Stimulated activated naive CD8-positive, alpha-beta T cell treated with anti-CD3 and anti-CD28 coated beads, Interleukin-15, amount 100 ng/mL, for 72 hours (primary cell): ENCODE data around the gene SRI.

Experiments used
- ATAC-seq: fragments of 150-1000 bp; cut with Tn5 transposase; 2 replicates; pipeline ENCODE4 v1.10.0; 2021; ENCODE audit warnings: mild to moderate bottlenecking, moderate library complexity
- DNase-seq, 2 donors: peaks; one replicate each; pipeline ENCODE4 v3.0.0; 2021 to 2022
- H3K27ac Mint-ChIP-seq, 2 donors: one replicate each; pipeline ENCODE4 v1.8.0; 2022; ENCODE audit warnings: mild to moderate bottlenecking in 2 of 2, mixed read lengths in 2 of 2, moderate library complexity in 2 of 2
- H3K27me3 Mint-ChIP-seq: one replicate; pipeline ENCODE4 v1.8.0; 2022; ENCODE audit warnings: mixed read lengths
- H3K4me1 Mint-ChIP-seq: one replicate; pipeline ENCODE4 v1.8.0; 2022; ENCODE audit warnings: mild to moderate bottlenecking, mixed read lengths
- H3K4me3 Mint-ChIP-seq, 2 donors: one replicate each; pipeline ENCODE4 v1.8.0; 2022; ENCODE audit warnings: mild to moderate bottlenecking in 2 of 2, mixed read lengths in 2 of 2, moderate library complexity in 1 of 2
- H3K9me3 Mint-ChIP-seq, 2 donors: one replicate each; pipeline ENCODE4 v1.8.0; 2022; ENCODE audit warnings: mixed read lengths in 2 of 2

Gene SRI

DNA sequence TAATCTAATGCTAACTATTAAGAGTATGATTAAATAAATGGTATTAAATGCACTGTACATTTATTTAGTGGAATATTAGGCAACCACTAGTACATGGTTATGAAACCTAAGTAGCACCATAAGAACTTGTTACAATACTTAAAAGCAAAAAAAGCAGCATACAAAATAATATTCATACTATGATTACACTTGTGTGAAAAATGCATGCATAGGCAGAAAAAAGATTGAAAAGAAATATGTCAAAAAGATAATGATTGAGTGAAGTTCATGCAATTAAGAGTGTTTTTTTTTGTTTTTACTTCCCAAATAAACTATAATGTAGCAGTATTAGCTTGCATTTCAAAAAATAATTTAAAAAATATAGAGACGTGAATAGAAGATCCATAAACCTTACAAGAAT is 20.0 kb upstream of the SRI start:
- Mint-ChIP-seq H3K4me1 (no peaks in the 10 kb centered on the region), H3K4me3 (no peak overlapping the region), H3K27me3 (peaks cover 20% of the 10 kb centered on the region), H3K9me3 (no peaks in the 10 kb centered on the region), H3K27ac (no peak overlapping the region)
- no peak for DNase-seq
- no peak for ATAC-seq

DNA sequence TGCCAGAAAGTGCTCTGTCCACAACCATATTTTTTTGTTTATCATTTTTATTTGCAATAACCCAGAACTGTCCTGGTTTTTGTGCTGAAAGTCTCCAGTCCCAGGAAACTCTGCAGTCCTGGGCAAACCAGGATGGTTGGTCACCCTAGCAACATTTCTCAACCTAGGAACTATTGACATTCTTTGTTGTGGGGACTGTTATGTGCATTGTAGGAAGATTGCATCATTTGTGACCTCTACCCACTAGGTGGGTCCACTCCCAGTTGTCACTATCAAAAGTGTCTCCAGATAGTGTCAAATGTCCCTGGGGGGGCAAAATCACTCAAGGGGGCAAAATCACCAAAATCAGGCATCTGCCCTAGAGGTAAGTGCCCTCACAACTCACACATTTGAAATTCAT is 14.0 kb upstream of the SRI start:
- DNase-seq = no peak
- ATAC-seq = no peak
- H3K4me1 Mint-ChIP-seq = no peaks in the 10 kb centered on the region
- no peaks in the 10 kb centered on the region for H3K9me3 Mint-ChIP-seq
- no peak overlapping the region for H3K27ac Mint-ChIP-seq
- no peak overlapping the region for H3K4me3 Mint-ChIP-seq
- peaks cover 22% of the 10 kb centered on the region for H3K27me3 Mint-ChIP-seq

GRCh38 chr7:88230646-88231045 is 10.8 kb upstream of the SRI start:
- no peaks in the 10 kb centered on the region for H3K9me3 Mint-ChIP-seq
- no peak for ATAC-seq
- no peak overlapping the region for H3K4me3 Mint-ChIP-seq
- no peak for DNase-seq
- H3K4me1 Mint-ChIP-seq = no peaks in the 10 kb centered on the region
- peaks cover 16% of the 10 kb centered on the region for H3K27me3 Mint-ChIP-seq
- no peak overlapping the region for H3K27ac Mint-ChIP-seq

GRCh38 chr7:88229302-88229995 is 9.6 kb upstream of the SRI start:
- ATAC-seq (no peak), DNase-seq (no peak)
- H3K9me3 Mint-ChIP-seq = no peaks in the 10 kb centered on the region
- H3K4me3 Mint-ChIP-seq = no peak overlapping the region
- H3K4me1 Mint-ChIP-seq = peaks cover 2% of the 10 kb centered on the region
- no peak overlapping the region for H3K27ac Mint-ChIP-seq
- peaks cover 6% of the 10 kb centered on the region for H3K27me3 Mint-ChIP-seq

DNA sequence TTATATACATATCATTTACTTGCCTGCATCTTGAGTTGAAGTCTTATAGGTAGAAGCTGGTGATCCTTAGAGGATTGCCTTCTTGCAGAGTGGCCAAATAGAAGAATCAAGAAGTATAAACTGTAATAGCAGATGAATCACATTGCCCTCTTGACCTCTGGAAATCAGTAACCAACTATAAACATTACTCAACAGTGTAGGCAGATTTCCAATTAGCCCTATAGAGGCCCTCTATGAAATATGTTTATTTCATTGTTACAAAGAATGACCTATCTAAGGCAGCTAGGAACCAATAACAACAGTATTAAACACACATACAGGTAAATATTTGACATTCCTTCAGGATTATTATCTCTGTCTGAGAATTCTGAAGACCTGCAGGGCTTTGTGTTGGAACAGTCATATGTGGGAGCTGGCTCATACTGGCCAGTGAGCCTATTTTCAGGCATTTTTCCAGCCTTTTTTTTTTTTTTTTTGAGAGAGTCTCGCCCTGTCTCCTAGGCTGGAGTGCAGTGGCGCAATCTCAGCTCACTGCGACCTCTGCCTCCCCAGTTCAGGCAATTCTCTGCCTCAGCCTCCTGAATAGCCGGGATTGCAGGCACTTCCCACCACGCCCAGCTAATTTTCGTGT is 7.2 kb upstream of the SRI start:
- no peak for DNase-seq
- no peak overlapping the region for H3K4me3 Mint-ChIP-seq
- no peak for ATAC-seq
- H3K27ac Mint-ChIP-seq = no peak overlapping the region
- no peaks in the 10 kb centered on the region for H3K9me3 Mint-ChIP-seq
- peaks cover 4% of the 10 kb centered on the region for H3K4me1 Mint-ChIP-seq
- H3K27me3 Mint-ChIP-seq = no peaks in the 10 kb centered on the region

DNA sequence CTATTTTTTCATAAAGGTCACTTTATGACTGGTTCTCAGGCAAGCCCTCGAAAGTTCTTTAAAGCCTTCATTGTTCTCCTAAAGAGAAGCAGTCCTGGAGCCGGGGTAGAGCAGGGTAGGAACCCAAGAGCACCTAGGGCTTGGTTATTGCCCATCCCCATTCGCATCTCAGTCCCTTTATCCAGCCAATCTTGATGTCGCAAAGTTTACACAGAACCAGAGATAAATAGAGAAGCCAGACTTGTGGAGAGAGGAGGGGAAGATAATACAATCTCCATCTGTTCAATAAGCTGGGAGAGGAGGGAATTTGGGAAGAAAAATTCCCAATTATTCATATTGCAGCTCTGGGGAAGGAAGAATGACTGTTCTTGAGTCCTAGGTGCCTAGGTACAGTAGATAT is 6.4 kb upstream of the SRI start:
- H3K9me3 Mint-ChIP-seq = no peaks in the 10 kb centered on the region
- peaks cover 7% of the 10 kb centered on the region for H3K4me1 Mint-ChIP-seq
- ATAC-seq (no peak), DNase-seq (no peak)
- H3K27ac Mint-ChIP-seq = no peak overlapping the region
- H3K27me3 Mint-ChIP-seq = no peaks in the 10 kb centered on the region
- H3K4me3 Mint-ChIP-seq = no peak overlapping the region

GRCh38 chr7:88224601-88225275 is 4.9 kb upstream of the SRI start:
- H3K4me1 Mint-ChIP-seq = peaks cover 10% of the 10 kb centered on the region
- no peak overlapping the region for H3K27ac Mint-ChIP-seq
- no peak overlapping the region for H3K4me3 Mint-ChIP-seq
- no peaks in the 10 kb centered on the region for H3K9me3 Mint-ChIP-seq
- no peaks in the 10 kb centered on the region for H3K27me3 Mint-ChIP-seq
- DNase-seq (no peak), ATAC-seq (no peak)

DNA sequence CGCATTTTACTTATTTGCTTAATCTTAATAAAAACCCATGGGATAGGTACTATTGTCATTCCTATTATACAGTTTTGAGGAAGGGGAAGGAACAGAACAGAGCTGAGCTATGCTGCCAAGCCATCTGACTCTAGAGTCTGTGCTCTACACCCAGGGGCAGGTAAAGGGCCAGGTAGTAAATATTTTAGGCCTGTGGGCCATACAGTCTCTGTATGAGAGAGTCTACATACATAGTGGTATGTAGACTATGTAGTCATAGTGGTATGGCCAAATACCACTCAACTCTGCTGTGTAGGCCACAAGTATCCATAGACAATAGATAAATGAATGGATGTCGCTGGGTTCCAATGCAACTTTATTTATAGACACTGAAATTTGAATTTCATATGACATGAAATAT is 3.4 kb upstream of the SRI start:
- DNase-seq (no peak), ATAC-seq (no peak)
- peaks cover 10% of the 10 kb centered on the region for H3K4me1 Mint-ChIP-seq
- no peak overlapping the region for H3K4me3 Mint-ChIP-seq
- no peaks in the 10 kb centered on the region for H3K27me3 Mint-ChIP-seq
- no peaks in the 10 kb centered on the region for H3K9me3 Mint-ChIP-seq
- no peak overlapping the region for H3K27ac Mint-ChIP-seq

DNA sequence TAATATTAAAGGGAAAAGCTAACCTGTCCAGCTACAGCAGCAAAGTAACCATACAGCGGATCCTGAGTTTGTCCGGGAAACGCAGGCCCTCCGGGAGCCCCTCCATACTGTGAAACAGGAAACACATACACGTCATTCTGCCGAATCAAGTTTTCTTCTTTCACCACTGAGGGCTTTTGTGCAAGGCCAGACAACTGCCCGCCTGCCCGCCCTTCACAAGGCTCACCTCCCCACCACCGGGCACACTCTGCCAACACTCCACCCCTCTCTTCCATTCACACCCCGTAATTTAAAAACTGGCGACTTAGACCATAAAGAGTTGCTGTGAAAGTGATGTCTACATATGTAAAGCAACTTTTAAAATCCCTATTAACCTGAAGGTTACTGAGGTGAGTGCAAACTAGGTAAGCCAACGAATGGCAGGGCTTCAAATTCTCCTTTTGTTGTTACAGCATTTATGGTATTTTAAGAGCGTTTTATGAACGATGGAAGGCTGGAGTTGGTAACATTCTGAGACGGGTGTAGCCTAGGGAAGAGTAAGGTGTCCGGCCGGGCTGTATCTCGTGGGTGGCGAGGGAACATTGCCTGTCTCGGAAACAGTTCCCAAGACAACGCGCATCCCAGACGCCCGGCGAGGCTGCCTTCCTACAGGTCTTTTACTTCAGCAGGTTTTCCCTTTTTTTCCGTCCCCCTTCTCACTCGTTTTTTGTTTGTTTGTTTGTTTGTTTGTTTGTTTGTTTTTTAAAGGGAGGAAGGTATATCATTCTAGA is 817 bp downstream of the SRI start:
- Mint-ChIP-seq H3K9me3 (no peaks in the 10 kb centered on the region), H3K4me3 (peak overlapping the region; percentile 89 to 97), H3K4me1 (peaks cover 26% of the 10 kb centered on the region), H3K27me3 (no peaks in the 10 kb centered on the region), H3K27ac (peak overlapping the region; percentile 77 to 99)
- peak; percentile 27 for ATAC-seq
- DNase-seq = peak; percentile 19 to 40

- peak overlapping the region; percentile 89 to 97 for H3K4me3 Mint-ChIP-seq
- ATAC-seq (no peak), DNase-seq (no peak)
- H3K9me3 Mint-ChIP-seq = no peaks in the 10 kb centered on the region
- H3K4me1 Mint-ChIP-seq = peaks cover 26% of the 10 kb centered on the region
- H3K27me3 Mint-ChIP-seq = no peaks in the 10 kb centered on the region
- H3K27ac Mint-ChIP-seq = peak overlapping the region in 1 of 2 donors; percentile 77
Measured at GRCh38 chr7:88218429-88218745, 1.5 kb downstream of the SRI start.

DNA sequence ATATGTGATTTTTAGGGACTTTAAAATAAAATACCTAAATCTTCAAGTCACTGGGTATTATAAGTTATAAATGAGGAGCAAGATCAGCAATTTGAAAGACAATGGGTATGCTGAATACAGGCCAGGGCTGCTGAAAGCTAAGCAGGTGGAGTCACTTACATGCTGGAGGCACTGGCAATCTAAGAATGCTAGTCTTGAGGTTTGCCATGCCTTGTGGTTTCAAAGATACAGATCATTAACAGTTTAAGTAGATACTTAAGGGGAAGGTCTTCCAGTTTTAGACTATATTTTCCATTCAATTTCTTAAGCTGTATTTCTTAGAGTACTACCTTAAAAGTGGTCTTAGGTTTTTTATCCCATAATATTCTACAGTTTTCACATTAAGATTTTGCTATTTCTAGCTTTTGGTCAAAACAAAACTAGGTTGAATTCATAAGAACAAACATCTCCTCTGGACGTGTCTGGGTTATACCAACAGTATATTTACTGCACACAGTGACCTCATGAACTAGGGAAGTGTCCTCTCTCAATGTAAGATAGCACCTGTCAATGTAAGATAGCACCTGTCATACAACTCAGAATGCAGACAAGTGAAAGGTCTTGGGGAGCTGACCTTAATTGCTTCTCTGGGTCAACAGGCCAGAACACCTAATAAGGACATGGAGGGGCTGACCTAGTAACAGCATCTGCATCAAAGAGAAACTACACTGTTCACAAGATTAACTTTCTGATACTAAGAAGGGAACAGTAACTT is 2.0 kb downstream of the SRI start:
- Mint-ChIP-seq H3K4me3 (peak overlapping the region; percentile 89 to 97), H3K27me3 (no peaks in the 10 kb centered on the region), H3K4me1 (peaks cover 26% of the 10 kb centered on the region), H3K27ac (peak overlapping the region; percentile 6 to 9), H3K9me3 (no peaks in the 10 kb centered on the region)
- no peak for DNase-seq
- peak; percentile 14 for ATAC-seq

- Mint-ChIP-seq H3K4me1 (peaks cover 25% of the 10 kb centered on the region), H3K27ac (no peak overlapping the region), H3K4me3 (no peak overlapping the region), H3K27me3 (no peaks in the 10 kb centered on the region), H3K9me3 (no peaks in the 10 kb centered on the region)
- ATAC-seq (no peak), DNase-seq (no peak)
Measured at GRCh38 chr7:88216276-88216675, 3.6 kb downstream of the SRI start.

GRCh38 chr7:88215295-88215694 is 4.5 kb downstream of the SRI start:
- ATAC-seq (no peak), DNase-seq (no peak)
- H3K4me3 Mint-ChIP-seq = no peak overlapping the region
- H3K27me3 Mint-ChIP-seq = no peaks in the 10 kb centered on the region
- no peak overlapping the region for H3K27ac Mint-ChIP-seq
- peaks cover 20% of the 10 kb centered on the region for H3K4me1 Mint-ChIP-seq
- H3K9me3 Mint-ChIP-seq = no peaks in the 10 kb centered on the region

- Mint-ChIP-seq H3K27ac (peak overlapping the region in 1 of 2 donors; percentile 27), H3K27me3 (no peaks in the 10 kb centered on the region), H3K4me1 (peaks cover 20% of the 10 kb centered on the region), H3K9me3 (no peaks in the 10 kb centered on the region), H3K4me3 (no peak overlapping the region)
- DNase-seq = no peak
- ATAC-seq = no peak
Measured at GRCh38 chr7:88214456-88214855, 5.4 kb downstream of the SRI start.

- DNase-seq = no peak
- Mint-ChIP-seq H3K4me1 (peaks cover 18% of the 10 kb centered on the region), H3K4me3 (no peak overlapping the region), H3K27ac (peak overlapping the region in 1 of 2 donors; percentile 55), H3K27me3 (no peaks in the 10 kb centered on the region), H3K9me3 (no peaks in the 10 kb centered on the region)
- ATAC-seq = no peak
Measured at GRCh38 chr7:88212918-88213317, 6.9 kb downstream of the SRI start.
